G401 (cell line): ENCODE results near the gene ARIH1. TPM values are rescaled to one million over a fixed set of nuclear protein-coding genes. Genes with fewer than 3 reads are reported as not detected.
"Not testable (repeated sequence)": the region's sequence is repeated elsewhere in the genome, so short reads cannot be mapped to it uniquely, and the experiment has no call there.

Source experiments
- DNase-seq: peaks from one replicate; pipeline ENCODE4 v3.0.0-alpha.2; 2015; ENCODE audit warnings: low spot score
- in situ Hi-C: cut with HindIII; loops from 2 replicates; pipeline ENCODE4 v1.10.0; 2016; ENCODE audit warnings: low sequenced_read_pairs, mixed read lengths
- total RNA-seq: library from RNA; depleted of rRNA; stranded (reverse); fragments of >200 nt; shearing (Covaris generic); gene quantifications from 2 replicates; pipeline ENCODE4 v1.2.3, GENCODE V29; 2014; rRNA removed

Gene ARIH1
- 42.0 and 49.6 TPM in 2 replicates for total RNA-seq

- in situ Hi-C loops = no loop called here
- DNase-seq = peak; percentile 96
Observed at GRCh38 chr15:72473614-72474465, at the start of gene ARIH1. TSS of gene ARIH1 (plus strand) at chr15:72474330. CDS start at chr15:72474640, 310 bp downstream.

GRCh38 chr15:72426753-72427152 is 47.4 kb upstream of the ARIH1 start:
- DNase-seq = no peak

GRCh38 chr15:72437650-72438316 is 36.3 kb upstream of the ARIH1 start:
- no peak for DNase-seq
- in situ Hi-C loops = no loop called here

More at GRCh38 chr15:72426753-72427152, 47.4 kb upstream of the ARIH1 start:
- in situ Hi-C loops = no loop called here

- not testable (repeated sequence) for DNase-seq
Observed at GRCh38 chr15:72442848-72443247, 31.3 kb upstream of the ARIH1 start.

GRCh38 chr15:72445426-72445825 is 28.7 kb upstream of the ARIH1 start:
- no peak for DNase-seq
- in situ Hi-C loops = no loop called here

More at GRCh38 chr15:72442848-72443247, 31.3 kb upstream of the ARIH1 start:
- in situ Hi-C loops = not testable (repeated sequence)

GRCh38 chr15:72450805-72451204 is 23.3 kb upstream of the ARIH1 start:
- no peak for DNase-seq
- in situ Hi-C loops = no loop called here

- in situ Hi-C loops = no loop called here
- DNase-seq = no peak
Observed at GRCh38 chr15:72451224-72451623, 22.9 kb upstream of the ARIH1 start.

- in situ Hi-C loops = no loop called here
- DNase-seq = no peak
Observed at GRCh38 chr15:72456684-72457083, 17.4 kb upstream of the ARIH1 start.

- DNase-seq = no peak
- in situ Hi-C loops = no loop called here
Observed at GRCh38 chr15:72460402-72460801, 13.7 kb upstream of the ARIH1 start.

GRCh38 chr15:72463702-72464101 is 10.4 kb upstream of the ARIH1 start:
- no peak for DNase-seq
- in situ Hi-C loops = no loop called here

- in situ Hi-C loops = no loop called here
- no peak for DNase-seq
Observed at GRCh38 chr15:72464251-72464650, 9.9 kb upstream of the ARIH1 start.

- no peak for DNase-seq
- in situ Hi-C loops = no loop called here
Observed at GRCh38 chr15:72468103-72468502, 6.0 kb upstream of the ARIH1 start.

GRCh38 chr15:72472992-72473610 is 1.0 kb upstream of the ARIH1 start:
- peak; percentile 27 for DNase-seq
- in situ Hi-C loops = no loop called here

GRCh38 chr15:72474466-72474911 is 359 bp downstream of the ARIH1 start:
- no peak for DNase-seq
- in situ Hi-C loops = no loop called here

GRCh38 chr15:72474912-72475628 is 940 bp downstream of the ARIH1 start:
- in situ Hi-C loops = no loop called here
- DNase-seq = peak; percentile 64

GRCh38 chr15:72475674-72476073 is 1.5 kb downstream of the ARIH1 start:
- no peak for DNase-seq
- in situ Hi-C loops = no loop called here

GRCh38 chr15:72476330-72476729 is 2.2 kb downstream of the ARIH1 start:
- in situ Hi-C loops, DNase-seq: not testable (repeated sequence)

GRCh38 chr15:72481015-72481659 is 7.0 kb downstream of the ARIH1 start:
- no peak for DNase-seq
- in situ Hi-C loops = no loop called here

GRCh38 chr15:72482275-72482674 is 8.1 kb downstream of the ARIH1 start:
- no peak for DNase-seq
- in situ Hi-C loops = no loop called here
